Epithelial cell of prostate (primary cell): ENCODE measurements around the gene ALDH3A2.

ENCODE experiments used
- DNase-seq: peaks from one replicate; pipeline ENCODE4 v3.0.0-alpha.2; 2011; ENCODE audit warnings: low read depth, low spot score
- H3K27ac ChIP-seq: fragments of 450-650 bp; 2 replicates; pipeline ENCODE4 v1.5.1; 2017; ENCODE audit warnings: mild to moderate bottlenecking

ALDH3A2 gene

GRCh38 chr17:19708431-19709175 lies 60.1 kb downstream of the ALDH3A2 start:
- no peak overlapping the region for H3K27ac ChIP-seq
- no peak for DNase-seq

DNA sequence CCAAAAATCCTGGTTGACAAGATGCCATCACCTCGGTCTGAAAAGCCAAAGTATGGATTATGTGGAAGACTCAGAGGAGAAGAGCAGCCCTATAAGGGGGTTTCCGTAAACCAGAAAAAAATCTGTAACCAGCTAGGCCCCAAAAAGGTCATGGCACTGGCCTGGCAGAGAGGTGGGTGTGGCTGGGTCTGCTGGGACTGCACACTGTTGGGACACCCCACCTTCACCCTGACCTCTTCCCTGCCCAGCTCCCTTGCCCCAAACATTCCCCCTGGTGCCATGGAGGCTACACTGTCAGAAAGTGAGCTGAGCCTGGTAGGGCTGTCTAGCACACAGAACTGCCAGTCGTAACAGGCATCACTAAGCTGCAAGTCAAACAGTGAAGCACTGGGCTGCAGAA lies 61.3 kb downstream of the ALDH3A2 start:
- no peak overlapping the region for H3K27ac ChIP-seq
- no peak for DNase-seq

GRCh38 chr17:19712436-19713004 lies 64.0 kb downstream of the ALDH3A2 start:
- H3K27ac ChIP-seq, result no peak overlapping the region
- DNase-seq, result no peak

GRCh38 chr17:19713462-19713861 lies 64.9 kb downstream of the ALDH3A2 start:
- H3K27ac ChIP-seq, result no peak overlapping the region
- no peak for DNase-seq

- no peak for DNase-seq
- no peak overlapping the region for H3K27ac ChIP-seq
These were observed 65.4 kb downstream of the ALDH3A2 start for GRCh38 chr17:19713901-19714361.

DNA sequence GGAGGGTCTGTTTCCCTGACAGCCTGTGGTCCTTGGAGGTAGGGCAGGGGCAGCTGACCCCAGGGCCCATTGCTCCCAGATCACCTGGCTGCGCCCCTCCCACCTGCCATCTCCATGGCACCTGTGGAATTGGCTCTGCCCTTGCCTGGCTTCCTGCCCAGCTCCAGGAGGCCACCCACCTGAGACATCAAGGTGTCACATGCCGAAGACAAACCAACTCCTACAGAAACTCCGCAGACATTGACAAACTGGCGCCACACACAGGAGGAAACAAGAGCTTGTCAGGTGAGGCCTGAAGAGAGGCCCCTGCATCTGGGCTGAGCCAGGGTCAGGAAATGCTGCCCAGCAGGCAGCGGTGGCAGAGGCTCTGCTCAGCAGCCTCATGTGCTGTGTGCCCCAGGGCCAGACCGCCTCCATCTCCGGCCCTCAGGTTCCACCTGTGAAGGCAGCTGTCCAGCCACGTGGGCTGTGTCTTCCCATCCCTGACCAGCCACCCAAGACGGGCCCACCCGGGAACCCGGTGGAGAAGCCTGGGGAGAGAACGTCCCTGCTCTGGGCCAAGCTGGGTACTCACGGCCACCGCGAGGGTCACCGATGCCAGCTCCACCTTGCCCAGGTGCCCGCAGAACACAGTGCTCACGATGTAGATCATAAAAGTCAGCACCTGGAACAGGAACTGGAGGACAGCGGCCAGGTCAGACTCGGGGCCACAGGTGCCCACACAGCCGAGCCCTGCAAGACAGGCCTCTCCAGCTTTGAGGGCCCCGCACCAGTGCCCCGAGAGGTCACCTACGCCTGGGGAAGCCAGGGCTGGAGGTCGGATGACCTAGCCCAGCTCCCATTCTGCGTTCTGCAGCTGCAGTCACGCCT lies 66.2 kb downstream of the ALDH3A2 start:
- no peak for DNase-seq
- no peak overlapping the region for H3K27ac ChIP-seq

- H3K27ac ChIP-seq, result no peak within 1 kb of the TSS
These were observed 67.8 kb downstream of the ALDH3A2 start, which contains the start of gene SLC47A2 for GRCh38 chr17:19716108-19717030. TSS of gene SLC47A2 (minus strand) at chr17:19716584. CDS start at chr17:19716555, 29 bp downstream.

DNA sequence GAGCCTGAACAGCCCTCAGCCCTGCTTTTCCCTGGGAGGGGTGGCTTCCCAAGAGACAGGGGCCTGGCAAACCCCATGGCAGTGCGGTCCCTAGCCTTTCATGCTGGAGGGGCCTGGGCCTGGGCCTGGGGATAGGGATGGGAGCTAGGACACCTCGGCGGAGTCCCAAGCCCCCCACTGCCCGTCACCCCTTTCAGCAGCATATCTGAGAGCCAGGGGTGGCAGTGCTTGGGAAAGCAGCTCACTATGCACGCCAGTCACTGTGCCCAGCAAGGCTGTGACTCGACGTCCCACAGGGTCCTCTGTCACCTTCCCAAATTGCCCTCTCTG lies 68.4 kb downstream of the ALDH3A2 start:
- no peak for DNase-seq
- H3K27ac ChIP-seq, result no peak overlapping the region

More at GRCh38 chr17:19716108-19717030, 67.8 kb downstream of the ALDH3A2 start, which contains the start of gene SLC47A2:
- DNase-seq, result no peak

DNA sequence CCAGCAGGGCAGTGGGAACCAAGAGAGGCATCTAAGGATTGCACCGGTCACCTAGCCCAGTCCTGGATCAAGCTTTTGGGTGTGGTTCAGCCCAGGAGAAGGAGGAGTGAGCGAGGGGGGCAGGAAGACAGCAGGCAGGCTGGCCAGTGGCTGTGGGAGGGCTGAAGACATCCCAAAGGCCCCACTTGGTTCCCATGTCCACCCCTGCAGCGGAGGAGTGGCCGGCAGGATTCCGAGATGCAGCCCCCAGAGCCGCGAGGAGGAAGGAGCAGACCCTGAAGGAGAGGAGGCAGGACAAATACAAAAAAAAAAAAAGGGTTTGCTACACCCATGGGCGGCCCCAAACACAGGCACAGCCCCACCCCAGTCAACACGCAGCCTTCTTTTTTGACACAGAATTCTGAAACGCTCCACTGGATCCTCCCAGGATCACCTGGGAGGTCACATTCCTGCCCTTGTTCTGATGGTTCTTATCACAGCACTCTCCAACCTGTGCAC lies 68.9 kb downstream of the ALDH3A2 start:
- no peak for DNase-seq
- no peak overlapping the region for H3K27ac ChIP-seq

GRCh38 chr17:19718041-19718612 lies 69.6 kb downstream of the ALDH3A2 start:
- H3K27ac ChIP-seq, result no peak overlapping the region

DNA sequence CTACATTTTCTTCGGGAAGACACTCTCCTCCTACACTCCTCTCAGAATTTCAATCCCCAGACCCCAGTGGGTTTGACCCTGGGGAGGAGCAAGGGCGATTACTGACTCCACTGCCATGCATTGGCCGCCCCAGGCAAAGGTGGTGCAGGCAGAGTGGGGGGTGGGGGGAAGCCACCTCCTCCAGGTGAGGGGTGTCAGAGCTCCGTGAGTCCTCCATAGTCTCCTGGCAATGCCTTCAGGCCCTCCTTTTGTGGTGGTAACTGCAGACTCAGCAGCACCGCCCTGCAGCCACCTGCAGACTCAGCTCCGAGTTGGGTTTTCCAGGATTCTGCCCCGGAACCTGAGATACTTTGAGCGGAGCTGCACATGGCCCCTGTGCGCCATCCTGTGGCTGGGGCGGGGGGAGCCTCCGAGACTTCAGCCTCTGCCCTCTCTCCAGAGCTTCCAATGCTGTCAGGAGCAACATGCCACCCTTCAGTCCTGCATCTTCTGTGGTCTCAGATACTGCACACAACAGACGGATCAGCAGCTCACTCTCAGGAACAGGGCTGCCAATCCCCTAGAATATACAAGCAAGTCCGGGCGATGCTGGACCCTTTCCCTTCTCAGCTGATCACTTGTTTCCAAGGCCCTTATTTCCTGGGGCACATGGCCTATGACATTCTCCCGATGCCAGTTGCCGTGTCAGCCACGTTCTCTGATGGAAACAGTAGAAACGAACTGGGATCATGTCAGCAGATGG lies 70.2 kb downstream of the ALDH3A2 start:
- H3K27ac ChIP-seq, result peak overlapping the region; percentile 52
- no peak for DNase-seq

More at GRCh38 chr17:19718041-19718612, 69.6 kb downstream of the ALDH3A2 start:
- no peak for DNase-seq

DNA sequence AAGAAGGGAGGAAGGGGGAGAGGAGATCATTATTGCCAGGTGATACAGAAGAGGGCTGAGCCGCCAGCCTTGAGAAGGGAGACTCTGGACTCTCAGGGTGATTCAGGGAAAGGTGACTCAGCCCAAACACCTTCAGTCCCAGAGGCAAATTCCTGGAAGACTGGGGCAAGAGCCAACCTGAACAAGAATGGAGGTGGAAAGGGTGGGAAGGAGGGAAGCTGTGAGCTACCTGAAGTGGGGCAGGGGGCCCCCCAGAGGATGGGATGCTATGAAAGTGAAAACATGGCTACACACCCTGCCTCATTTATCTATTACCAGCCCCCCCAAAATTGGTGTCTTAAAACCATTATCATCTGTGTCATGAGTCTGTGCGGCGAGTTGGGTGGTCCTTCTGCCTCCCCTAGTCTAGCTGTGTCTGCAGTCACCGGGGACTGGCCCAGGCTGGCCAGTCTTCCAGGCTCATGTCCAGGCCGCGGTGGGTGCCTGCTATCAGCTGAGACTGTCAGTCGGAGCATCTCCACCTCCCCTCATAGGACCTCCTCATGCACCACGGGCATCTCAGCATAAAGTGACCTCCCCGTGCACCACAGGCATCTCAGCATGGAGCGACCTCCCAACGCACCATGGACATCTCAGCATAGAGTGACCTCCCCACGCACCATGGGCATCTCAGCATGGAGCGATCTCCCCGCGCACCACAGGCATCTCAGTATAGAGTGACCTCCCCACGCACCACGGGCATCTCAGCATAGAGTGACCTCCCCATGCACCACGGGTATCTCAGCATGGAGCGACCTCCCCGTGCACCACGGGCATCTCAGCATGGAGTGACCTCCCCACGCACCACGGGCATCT lies 71.0 kb downstream of the ALDH3A2 start:
- peak; percentile 50 for DNase-seq

DNA sequence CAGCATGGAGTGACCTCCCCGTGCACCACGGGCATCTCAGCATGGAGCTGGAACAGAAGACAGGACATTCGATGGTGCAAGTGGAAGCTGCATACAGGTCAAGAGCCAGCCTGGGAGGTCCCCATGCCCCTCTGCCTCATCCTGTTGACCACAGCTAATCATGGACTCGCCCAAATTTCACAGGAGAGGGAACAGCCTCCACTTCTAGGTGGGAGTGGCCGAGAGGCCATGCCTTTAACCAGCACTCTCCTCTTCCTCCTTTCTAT lies 71.6 kb downstream of the ALDH3A2 start:
- no peak overlapping the region for H3K27ac ChIP-seq
- no peak for DNase-seq

More for the DNA sequence above, 71.0 kb downstream of the ALDH3A2 start:
- peak overlapping the region; percentile 52 for H3K27ac ChIP-seq

GRCh38 chr17:19720631-19721426 lies 72.3 kb downstream of the ALDH3A2 start:
- no peak for DNase-seq
- H3K27ac ChIP-seq, result no peak overlapping the region

GRCh38 chr17:19723964-19724363 lies 75.4 kb downstream of the ALDH3A2 start:
- peak; percentile 64 for DNase-seq
- peak overlapping the region; percentile 76 for H3K27ac ChIP-seq

- DNase-seq, result no peak
- H3K27ac ChIP-seq, result peak overlapping the region; percentile 76
These were observed 76.2 kb downstream of the ALDH3A2 start for GRCh38 chr17:19724501-19725420.
